GM12873 (cell line): ENCODE measurements around the gene EPC1.

Experiments
- TF ChIP-seq, protein P1 (sequence below): IDR thresholded peaks from 2 replicates; pipeline ENCODE4 v1.5.1; 2012; ENCODE audit warnings: low read depth, mild to moderate bottlenecking, moderate library complexity, low read length, control low read depth; ENCODE audit not compliant: insufficient read depth; ENCODE audit errors: missing control alignments

Gene EPC1

DNA sequence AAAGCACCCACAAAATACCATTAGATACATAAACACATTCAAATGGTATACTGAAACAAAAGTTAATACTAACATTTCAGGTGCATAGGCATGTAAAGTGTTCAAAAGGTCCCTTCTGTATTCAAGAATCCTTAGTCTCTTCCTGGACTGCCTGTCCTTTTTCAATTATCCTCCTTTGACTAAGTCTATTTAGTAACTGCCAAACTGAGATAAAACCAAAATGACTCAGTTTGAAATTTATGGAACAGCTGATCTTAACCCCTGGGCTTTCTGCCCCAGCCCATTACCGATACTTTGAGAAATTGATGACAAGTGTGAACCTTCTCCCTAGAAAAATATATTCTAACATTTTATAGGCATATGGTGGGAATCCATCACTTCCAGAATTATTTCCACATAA is 5.4 kb downstream of the EPC1 start:
- TF ChIP-seq, protein P1, sequence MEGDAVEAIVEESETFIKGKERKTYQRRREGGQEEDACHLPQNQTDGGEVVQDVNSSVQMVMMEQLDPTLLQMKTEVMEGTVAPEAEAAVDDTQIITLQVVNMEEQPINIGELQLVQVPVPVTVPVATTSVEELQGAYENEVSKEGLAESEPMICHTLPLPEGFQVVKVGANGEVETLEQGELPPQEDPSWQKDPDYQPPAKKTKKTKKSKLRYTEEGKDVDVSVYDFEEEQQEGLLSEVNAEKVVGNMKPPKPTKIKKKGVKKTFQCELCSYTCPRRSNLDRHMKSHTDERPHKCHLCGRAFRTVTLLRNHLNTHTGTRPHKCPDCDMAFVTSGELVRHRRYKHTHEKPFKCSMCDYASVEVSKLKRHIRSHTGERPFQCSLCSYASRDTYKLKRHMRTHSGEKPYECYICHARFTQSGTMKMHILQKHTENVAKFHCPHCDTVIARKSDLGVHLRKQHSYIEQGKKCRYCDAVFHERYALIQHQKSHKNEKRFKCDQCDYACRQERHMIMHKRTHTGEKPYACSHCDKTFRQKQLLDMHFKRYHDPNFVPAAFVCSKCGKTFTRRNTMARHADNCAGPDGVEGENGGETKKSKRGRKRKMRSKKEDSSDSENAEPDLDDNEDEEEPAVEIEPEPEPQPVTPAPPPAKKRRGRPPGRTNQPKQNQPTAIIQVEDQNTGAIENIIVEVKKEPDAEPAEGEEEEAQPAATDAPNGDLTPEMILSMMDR: no peak

DNA sequence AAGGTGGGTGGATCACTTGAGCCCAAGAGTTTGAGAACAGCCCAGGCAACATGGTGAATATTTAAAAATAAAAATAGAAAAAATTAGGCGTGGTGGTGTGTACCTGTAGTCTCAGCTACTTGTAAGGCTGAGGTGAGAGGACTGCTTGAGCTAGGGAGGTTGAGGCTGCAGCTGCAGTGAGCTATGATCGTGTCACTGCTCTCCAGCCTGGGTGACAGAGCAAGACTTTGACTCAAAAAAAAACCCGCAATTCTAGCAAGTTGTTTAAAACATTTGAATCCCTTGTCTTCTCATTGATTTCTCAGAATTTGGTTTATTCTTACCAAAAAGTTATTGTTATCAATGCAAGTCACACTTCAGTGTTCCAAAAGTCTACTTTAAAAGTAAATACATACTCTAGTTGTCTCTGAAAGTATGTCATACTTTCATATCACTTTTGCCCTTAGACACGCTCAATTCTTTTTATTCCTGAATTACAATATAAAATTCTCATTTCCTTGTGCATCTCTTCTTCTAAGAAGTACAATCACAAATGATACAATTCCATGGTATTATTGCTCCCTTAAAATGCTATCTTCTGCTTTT is 6.3 kb downstream of the EPC1 start:
- TF ChIP-seq, protein P1: no peak

DNA sequence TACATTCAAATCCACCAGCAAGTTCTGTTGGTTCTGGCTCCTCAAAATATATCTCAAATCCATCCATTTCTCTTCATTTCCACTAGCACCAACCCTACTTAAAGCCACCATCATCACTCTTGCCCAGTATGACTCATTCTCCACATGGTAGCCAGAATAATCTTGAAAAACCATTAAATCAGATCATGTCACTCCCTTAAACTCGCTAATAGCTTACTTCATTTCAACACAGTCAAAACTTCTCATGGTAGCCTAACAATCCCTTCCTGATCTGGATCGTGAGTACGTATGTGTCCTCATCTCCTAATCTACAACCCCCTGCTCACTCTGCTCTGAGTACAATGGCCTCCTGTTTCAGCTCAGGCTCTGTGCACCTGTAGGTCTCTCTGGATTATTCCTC is 8.7 kb downstream of the EPC1 start:
- TF ChIP-seq, protein P1: no peak

DNA sequence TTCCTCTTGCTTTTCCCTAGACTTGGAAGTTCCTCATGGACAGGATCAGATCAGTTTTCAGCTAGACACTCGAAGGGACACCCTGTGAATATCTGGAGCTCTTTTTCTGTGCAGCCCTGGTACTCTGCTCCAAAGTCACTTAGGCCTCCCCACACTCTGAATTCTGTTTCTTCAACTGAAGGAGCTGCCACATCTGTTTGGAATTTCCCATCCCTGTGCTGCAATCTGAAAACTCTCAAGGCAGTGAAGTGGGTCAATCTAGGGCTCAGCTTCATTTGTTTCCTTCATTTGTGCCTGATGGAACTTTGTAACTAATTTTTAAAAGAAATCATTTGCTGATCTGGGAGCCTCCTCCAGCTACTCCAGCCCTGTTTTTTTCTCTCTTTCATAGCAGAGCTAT is 9.6 kb downstream of the EPC1 start:
- TF ChIP-seq, protein P1: no peak

DNA sequence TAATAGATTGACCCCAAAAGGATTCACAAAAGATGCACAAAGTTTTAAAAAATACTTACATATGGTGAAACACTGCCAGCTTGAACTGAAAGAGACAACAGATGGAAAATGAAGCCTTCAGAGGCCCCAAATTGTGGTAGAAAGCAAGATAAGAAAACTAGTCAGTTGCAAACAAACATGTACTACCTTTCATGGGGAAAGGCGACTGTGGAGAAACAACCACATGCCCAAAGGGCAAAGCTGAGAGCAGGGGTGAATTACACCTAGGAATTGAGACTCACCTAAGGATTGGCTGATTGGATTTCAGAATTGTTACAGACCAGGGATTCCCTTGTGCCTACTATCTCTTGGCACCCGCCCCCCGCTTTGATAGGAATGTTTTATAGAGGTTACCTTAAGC is 13.1 kb downstream of the EPC1 start:
- TF ChIP-seq, protein P1: no peak

DNA sequence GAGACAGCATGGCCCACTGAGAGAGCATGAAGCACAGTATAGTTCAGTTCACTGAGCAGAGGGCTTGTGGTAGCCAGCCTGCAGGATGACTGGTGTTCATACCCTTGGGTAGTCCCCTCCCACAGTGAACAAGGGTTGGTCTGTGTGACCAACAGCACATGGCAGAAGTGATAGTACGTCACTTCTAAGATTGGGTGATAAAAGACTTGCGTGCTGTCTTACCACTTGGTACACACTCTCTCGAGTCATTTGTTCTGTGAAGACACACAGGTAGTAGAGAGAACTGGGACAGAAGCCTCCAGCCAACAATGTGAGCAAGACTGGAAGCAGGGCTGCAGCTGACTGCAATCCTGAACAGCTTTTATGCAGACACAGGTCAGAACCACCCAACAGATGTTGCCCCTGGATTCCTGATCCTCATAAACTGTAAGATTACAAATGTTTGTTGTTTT is 14.6 kb downstream of the EPC1 start:
- TF ChIP-seq, protein P1: no peak

DNA sequence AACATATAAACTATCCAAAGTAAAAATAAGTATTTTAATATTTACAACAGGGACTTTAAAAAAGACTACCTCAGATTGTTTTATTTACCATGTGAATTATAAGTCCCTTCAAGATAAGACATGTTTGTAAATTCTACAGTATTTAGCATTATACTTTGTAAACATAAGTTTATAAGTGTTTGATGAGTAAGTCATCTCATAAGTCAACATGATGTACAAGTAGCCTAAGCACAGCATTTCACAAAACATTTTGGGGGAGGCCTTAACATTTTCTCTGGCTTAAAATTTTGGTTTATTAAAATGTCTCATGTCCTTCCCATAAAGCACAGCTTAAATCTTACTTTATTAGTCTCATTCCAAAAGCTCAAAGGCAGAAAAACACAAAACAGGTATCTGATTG is 15.4 kb downstream of the EPC1 start:
- TF ChIP-seq, protein P1: no peak
